ENCODE data around the gene LRP1-AS.

Gene LRP1-AS

DNA sequence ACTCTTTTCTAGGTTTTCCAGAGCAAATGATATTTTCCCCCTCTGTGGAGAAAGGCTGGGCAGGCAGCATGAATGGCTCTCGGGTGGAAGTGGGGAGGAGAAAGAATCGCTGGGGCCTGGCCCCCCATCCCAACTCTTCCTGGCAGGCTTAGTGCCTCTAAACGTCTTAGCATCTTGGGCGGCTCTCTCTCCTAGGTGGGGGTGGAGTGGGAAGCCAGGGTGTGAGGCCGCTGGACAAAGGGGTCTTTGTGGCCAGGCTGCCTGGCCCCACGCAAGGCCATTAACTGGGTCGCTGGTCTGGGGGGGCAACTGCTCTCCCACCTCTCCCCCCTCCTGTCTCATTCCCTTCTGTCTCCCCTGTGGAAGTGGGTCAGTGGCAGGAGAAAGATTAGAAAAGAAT, 4.7 kb downstream of the LRP1-AS start:
- in situ Hi-C loops (cut with HindIII; ENCODE audit: low sequenced_read_pairs) = no loop called here

DNA sequence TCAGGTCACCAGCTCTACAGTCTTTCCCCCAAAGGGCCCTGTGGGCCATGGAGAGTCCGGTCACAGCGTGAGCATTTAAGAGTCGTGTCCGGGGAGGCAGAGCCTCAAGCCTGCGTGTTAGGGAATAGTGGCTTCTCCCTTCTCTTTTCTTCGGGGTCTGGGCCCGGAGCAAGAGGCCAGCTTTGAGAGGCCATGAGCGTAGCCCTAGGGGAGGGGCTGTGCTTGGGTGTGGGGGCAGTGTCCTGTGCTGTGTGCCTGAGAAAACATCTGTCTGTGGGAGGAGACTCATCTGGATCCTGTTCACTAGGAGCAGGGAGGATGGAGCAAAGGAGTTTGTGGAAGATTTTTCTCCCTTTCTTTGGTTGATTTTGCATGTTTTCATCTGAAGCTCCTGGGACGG, 5.3 kb downstream of the LRP1-AS start:
- in situ Hi-C loops (cut with HindIII; ENCODE audit: low sequenced_read_pairs) = no loop called here

DNA sequence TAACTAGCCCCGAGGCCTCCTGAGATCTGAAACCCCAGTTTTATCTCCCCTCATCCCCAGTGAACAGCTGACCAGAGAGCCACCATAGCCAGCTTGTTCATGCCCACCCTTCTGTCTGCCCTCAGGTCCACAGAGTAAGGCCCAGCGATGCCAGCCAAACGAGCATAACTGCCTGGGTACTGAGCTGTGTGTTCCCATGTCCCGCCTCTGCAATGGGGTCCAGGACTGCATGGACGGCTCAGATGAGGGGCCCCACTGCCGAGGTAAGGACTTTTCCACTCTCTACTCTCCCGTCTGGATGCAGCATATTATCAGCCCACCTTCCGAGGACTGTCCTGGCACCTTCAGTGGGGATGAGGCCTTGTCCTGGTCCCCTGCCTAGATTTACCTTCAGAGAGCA, 6.2 kb downstream of the LRP1-AS start:
- in situ Hi-C loops (cut with HindIII; ENCODE audit: low sequenced_read_pairs) = no loop called here

DNA sequence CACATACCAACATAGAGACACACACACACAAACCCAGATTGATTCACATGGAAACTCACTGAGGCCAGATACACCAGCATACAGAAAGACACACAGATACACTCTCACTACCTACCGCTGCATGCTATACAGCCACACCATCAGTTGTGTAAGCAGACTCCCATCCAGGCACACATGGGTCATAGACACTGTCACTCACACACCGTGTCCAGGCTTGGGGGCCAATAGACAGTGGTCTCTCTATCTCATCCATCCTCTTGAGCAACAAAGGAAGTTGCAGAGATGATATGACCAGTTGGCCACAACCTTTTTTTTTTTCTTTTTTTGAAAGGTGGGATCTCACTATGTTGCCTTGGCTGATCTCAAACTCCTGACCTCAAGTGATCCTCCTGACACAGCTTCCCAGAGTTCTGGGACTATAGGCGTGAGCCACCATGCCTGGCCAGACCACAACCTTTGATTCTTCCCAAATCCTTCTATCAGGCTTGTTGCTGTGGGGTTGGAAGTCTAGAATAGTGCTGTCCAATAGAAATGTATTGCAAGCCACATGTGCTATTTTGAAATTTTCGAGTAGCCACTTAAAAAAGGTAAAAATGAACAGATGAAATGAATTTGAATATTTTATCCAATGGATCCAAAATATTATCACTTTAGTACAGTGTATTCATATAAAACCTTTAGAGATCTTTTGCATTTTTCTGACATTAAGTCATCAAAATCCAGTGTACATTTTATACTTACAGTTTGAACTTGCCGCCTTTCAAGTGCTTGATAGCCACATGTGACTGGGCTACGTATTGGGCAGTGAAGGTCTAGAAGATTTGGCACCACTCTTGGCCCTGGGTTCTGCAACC, 7.4 kb downstream of the LRP1-AS start:
- in situ Hi-C loops (cut with HindIII; ENCODE audit: low sequenced_read_pairs) = no loop called here

DNA sequence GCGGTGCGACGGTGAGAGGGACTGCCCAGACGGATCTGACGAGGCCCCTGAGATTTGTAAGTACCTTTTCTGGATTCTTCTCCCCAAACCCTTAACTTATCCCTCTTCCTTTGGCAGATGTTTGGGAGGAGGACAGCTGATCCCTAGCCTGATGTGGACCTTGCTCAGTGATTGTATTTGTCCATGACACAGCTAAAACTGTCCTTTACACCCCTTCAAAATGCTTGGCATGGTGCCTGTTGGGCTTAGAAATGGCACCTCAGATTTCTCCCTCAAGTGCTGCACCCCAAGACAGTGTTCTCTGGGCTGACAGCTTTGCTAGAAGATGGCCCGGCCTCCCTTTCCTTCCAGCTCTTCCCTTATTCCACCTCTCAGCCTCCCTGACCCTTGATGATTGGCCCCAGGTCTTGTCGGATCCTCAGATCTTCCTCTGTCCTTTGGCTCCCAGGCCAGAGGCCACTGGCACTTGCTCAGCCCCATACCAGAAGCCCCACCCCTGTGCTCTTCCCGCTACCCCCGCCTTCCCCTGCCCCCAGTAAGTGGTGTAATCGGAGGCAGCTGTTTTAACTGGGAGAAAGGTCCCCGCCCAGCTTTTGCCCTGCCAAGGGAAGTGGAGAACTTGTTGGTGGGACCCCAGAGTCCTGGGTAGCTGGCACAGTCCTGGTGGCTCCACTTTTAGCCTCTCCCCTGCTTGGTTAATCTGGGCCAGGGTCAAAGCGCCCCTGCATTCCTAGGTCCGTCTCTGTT, 8.7 kb downstream of the LRP1-AS start:
- in situ Hi-C loops (cut with HindIII; ENCODE audit: low sequenced_read_pairs) = no loop called here

DNA sequence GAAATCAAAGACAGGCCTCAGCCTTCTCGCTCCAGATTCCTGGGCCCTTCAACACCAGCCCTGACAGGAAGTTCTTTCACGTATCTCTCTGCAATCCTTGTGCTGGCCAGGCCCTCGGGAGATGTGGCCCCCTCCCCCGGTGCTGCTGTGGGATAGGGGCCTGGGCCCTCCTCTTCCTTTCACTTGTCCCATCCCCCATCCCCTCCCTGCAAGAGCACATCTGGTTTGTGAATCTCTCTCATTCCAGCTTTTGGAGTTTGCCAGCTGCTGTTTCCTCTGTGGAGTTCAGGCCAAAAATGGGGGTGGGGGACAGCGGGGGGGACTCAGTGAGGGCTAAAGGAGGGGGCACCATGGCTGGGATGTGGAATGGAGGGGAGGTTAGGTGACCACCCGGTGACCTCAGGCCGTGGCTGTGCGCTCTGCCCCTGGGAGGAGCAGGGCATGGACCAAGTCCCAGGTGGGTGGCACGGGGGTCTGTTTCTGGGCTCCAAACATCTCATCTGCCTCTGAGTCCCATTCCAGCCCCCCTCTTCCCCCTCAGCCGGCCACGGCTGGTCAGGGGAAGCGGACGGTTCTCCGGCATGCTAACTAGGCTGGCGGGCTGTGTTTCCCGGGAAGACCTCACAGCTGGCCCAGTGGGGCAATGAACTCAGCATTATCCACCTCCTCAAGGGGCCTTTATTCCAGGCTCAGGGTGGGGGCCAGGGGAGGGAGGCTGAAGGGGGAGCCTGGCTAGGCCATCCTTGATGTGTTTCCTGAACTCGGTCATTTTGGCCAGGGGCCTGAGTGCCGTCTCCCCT, 11.7 kb downstream of the LRP1-AS start:
- in situ Hi-C loops (cut with HindIII; ENCODE audit: low sequenced_read_pairs) = no loop called here

DNA sequence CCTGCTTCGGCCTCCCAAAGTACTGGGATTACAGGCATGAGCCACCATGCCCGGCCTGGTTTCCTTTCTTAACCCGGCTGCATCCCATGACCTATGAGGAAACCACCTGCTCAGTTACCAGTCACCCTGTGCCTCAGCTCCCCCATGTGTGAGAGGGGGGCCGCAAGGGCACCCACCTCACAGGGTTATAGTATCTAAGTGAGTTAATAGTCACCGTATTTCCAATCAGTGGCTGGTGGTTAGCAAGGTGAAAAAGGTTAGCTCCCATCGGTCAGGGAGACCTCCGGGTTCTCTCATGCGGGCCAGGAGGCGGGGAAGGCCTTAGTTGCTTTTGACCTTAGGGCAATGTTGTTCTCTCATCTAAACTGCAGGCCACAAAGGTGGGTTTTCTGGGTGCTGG, 12.5 kb downstream of the LRP1-AS start:
- in situ Hi-C loops (cut with HindIII; ENCODE audit: low sequenced_read_pairs) = no loop called here

DNA sequence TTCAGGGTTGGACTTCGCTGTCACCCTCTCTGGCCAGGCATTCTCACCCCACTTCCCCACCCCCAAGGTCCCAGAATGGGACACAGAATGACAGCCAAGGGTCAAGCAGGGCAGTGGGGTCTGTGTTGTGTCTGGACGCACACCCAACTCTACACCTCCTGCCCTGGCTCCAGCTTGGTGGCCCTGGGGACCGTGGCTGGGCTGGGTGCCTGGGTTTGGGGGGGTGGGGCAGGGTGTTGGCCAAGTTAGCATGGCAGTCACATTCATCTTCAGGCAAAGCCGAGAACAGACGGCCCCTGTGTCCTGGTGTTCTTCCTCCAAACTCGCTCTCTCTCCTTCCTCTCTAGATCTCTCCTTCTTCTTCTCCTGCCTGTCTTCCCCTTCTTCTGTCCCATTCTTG, 13.5 kb downstream of the LRP1-AS start:
- in situ Hi-C loops (cut with HindIII; ENCODE audit: low sequenced_read_pairs) = no loop called here

DNA sequence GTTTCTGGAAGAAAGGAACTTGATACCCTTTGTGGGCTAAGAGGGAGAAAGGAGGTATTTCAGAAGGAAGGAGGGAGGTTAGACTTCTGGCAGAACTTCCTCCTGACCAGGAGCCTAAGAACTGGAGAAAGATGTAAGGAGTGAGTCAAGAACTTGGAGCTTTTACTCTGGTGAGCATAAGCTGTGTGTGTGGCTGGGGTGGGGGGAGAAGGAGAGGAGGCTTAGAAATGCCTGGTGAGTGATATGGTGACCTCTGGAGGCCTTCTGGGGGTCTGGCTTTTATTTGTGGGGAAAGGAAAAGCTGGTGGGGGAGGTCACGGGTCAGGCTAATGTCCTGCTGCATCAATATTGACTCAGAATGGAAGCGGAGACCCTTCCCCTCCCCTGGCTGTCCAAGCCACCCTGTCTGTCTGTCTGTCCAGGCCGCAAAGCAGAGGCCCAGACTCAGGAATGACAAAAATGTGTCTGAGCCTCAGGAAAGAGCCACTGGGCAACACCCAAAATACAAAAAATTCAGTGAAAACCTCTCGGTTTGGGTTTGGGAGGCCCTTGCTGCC, 14.3 kb downstream of the LRP1-AS start:
- in situ Hi-C loops (cut with HindIII; ENCODE audit: low sequenced_read_pairs) = no loop called here

DNA sequence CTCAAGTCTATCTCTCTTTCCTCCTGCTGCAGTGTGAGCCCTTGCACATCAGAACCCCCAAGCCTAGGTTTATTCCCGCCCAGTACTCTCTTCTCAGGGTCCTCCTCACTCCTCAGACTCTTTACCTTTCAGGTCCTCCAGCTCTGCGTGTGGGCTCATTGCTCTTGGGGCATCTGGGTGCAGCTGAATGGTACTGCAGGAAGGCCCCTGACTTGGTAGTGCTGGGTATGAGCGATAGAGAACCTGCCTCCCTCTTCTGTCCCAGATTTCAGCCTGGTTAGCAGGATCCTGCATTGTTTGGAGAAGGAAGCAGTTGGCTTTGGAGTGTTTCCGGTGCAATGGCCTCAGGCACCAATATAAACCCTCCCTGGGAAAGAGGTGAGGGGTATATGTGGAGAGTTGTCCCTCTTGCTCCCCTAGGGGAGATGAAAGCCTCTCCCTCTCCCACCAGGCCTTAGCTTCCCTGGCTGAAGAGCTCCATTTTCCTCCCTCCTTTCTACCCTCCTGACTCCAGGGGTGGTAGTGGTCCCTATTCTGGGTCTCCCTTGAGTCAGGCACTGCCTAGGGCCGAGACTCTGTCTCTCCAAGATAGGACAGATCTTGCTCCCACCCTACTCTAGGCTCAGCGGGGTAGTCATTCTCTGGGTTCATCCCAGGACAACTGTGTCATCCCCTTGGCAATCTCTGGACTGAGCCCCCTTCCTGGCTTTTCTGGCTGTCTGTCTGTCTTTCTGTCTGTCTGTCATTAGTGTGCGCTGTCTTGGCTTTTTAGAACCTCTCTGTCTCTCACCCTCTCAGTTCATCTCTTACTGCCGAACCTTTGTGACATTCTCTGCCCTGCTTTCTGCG, 15.3 kb downstream of the LRP1-AS start:
- in situ Hi-C loops (cut with HindIII; ENCODE audit: low sequenced_read_pairs) = no loop called here

DNA sequence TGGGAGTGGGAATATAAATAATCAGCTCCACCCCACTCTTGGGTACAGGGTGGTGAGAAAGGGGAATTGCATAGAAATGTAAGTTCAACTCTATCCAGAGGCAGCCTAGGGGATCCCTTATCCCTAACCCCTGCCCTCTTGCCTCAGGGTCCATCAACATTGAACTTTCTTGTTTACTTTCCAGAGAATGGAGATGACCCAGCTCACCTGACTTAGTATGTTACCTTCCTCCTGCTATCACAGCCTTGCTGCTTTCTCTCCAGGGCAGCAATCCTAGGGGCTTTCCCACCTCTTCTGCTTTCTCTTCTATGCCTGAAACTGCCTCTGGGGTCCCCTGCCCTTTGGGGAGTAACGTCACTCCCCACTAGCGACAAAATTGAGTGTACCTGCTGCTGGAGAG, 16.5 kb downstream of the LRP1-AS start:
- in situ Hi-C loops (cut with HindIII; ENCODE audit: low sequenced_read_pairs) = no loop called here

DNA sequence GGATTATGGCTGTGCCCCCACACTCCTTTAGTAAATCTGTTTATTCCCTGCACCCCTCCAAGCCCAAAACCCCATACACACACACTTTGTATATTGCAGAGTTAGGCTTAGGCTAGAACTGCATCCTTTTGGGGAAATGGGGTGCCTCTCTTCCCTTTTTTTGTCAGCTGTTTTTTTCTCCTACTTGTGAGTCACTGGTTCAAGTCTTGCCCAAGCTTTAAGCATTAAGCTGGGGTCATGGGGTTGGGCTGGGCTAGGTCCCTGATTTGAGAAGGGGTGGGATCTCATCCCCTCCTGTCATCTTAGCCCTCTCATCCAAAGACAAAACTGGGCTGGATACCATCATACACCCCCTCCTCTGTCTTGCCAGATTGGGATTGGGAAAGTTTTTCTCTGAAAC, 17.5 kb downstream of the LRP1-AS start:
- in situ Hi-C loops (cut with HindIII; ENCODE audit: low sequenced_read_pairs) = loop anchor here (10.0 kb wide), 1 partner anchor 65 kb away; no protein-coding TSS in a partner anchor

DNA sequence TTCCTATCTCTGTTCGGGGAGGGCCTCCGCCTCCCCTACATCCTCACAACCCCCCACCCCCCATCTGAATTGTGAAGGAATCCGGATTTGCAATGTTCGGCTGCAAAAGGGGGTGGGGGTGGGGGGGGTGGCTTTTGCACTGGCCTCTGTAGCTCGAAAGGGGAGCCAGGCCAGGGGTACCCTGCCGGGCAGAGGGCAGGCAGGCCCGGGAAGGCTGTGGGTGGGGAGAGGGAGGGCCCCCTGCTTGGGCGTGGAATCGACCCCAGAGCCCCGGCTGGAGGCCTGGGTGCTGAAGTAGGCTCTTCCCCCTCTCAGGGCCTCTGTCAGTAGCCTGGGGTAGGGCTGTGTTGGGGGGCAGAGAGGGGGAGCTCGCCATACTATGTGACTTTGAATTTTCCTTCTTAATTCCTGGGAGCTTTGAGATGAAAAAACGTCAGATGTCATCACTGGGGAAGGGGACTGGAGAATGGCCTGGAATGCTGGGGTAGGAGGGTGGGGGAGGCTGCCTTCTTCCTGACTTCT, 18.0 kb downstream of the LRP1-AS start:
- in situ Hi-C loops (cut with HindIII; ENCODE audit: low sequenced_read_pairs) = loop anchor here (10.0 kb wide), 1 partner anchor 65 kb away; no protein-coding TSS in a partner anchor

DNA sequence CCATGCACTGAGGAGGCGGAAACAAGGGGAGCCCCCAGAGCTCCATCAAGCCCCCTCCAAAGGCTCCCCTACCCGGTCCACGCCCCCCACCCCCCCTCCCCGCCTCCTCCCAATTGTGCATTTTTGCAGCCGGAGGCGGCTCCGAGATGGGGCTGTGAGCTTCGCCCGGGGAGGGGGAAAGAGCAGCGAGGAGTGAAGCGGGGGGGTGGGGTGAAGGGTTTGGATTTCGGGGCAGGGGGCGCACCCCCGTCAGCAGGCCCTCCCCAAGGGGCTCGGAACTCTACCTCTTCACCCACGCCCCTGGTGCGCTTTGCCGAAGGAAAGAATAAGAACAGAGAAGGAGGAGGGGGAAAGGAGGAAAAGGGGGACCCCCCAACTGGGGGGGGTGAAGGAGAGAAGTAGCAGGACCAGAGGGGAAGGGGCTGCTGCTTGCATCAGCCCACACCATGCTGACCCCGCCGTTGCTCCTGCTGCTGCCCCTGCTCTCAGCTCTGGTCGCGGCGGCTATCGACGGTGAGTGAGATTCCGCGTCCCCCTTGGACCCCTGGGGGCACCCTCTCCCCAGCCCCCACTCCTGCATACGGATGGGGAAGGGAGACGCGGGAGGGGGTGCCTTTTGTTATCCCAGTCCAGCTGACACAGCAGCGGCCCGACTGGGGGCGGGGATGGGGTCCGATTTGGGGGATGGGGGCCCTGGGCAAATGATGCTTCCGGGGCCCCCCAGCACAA, 18.7 kb downstream of the LRP1-AS start:
- in situ Hi-C loops (cut with HindIII; ENCODE audit: low sequenced_read_pairs) = loop anchor here (10.0 kb wide), 1 partner anchor 64 kb away; no protein-coding TSS in a partner anchor

DNA sequence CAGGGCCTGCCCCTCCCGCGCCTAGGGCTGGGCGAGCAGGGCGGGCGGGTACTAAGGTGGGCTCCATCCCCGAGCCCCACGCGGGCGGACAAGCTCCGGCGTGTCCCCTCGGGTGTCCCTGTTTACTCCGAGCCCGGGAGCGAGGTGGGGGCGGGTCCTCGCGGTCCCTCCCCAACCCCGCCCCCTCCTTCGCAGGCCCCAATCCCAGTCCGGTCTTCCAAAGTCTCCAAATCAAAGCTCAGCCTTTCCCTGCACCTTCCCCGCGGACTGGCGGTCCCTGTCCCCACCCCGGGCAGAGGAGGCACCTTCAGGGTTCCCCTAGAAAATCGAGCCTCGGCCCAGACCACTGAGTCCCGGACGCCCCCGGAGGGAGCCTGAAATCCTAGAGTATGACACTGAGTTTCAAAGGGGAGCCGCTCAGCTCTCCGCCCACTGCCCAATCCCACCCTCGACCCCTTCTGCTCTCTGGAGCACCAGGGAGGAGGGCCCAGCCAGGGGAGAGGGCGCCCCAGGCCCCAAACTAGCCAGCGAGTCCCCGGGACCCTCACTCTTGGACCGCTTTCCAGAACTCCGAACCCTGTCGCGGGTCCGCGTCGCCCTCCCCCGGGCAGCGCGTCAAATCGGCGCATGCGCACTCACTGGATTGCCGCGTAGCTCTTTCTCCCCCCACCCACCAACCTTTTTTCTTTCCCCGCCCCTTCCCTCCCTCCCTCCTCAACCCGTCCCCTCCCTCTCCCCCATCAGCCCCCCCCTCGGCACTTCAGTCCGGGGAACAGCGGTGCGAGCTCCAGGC, 19.5 kb downstream of the LRP1-AS start, which contains the start of gene LRP1:
Gene LRP1 (plus strand): TSS at position 758 of the 793 bp plus-strand sequence. CDS start 482 bp downstream, outside the sequence.
- in situ Hi-C loops (cut with HindIII; ENCODE audit: low sequenced_read_pairs) = loop anchor here (10.0 kb wide), 1 partner anchor 63 kb away; no protein-coding TSS in a partner anchor

DNA sequence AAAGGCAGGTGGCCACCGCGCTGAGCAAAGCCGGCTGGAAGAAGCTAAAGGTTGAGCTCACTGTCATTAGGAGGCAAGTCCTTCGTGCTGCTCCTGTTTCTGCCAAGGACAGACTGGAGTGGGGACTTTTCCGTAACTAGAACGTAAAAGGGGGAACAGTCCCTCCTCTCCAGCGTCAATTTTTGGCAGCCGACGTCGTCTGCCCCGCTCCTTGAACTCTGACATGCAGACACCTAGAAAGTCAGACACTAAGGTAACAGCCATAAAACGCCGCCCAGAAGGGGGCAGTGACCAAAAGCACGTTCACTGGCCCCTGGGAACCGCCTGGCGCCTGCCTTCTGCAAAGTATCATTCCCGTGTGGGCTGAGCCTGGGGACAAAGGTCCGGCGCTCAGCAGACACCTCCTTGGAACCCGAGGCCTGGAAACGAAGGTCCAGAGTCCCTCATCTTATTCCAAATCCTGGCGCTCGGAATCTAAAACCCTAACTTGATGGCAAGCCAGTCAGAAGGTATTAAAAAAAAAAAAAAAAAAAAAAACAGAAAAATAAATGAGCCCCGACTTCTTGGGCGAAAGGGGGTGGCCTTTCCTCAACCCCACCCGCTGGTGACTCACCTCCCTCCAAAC, 20.2 kb downstream of the LRP1-AS start:
- in situ Hi-C loops (cut with HindIII; ENCODE audit: low sequenced_read_pairs) = loop anchor here (10.0 kb wide), 1 partner anchor 62 kb away; no protein-coding TSS in a partner anchor

DNA sequence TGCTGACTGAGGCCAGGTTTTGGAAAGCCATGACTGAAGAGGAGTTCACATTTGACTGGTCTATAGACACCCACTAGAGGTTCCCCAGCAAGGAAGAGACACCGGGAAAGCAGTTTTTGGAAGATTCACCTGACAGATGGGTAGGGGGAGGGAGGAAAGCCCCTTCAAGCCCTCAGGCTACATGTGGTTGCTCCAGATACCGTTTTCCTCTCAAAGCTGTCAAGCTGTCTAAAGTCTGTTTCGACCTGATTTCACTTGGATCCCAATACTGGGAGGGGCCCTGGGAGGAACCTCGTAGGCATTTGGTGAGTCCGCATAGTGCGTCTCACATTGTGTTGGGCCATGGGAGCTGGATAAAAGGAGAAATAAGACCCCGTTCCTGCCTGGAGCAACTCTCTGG, 20.9 kb downstream of the LRP1-AS start:
- in situ Hi-C loops (cut with HindIII; ENCODE audit: low sequenced_read_pairs) = loop anchor here (10.0 kb wide), 1 partner anchor 62 kb away; no protein-coding TSS in a partner anchor

Data from endothelial cell of hepatic sinusoid (primary cell).